Chondrocyte (in vitro differentiated cells): ENCODE measurements around the gene TJP2. TPM values are rescaled to one million over a fixed set of nuclear protein-coding genes. Genes with fewer than 3 reads are reported as not detected.

Source experiments
- DNase-seq: peaks from one replicate; pipeline ENCODE4 v3.0.0; 2021; ENCODE audit warnings: mixed read lengths, low spot score
- H3K27ac Mint-ChIP-seq: one replicate; pipeline ENCODE4 v1.8.0; 2021; ENCODE audit warnings: mild to moderate bottlenecking, moderate library complexity, mixed read lengths; ENCODE audit not compliant: unreplicated experiment
- H3K27me3 Mint-ChIP-seq: 2 replicates; pipeline ENCODE4 v1.8.0; 2021; ENCODE audit warnings: low read depth, mixed read lengths
- H3K36me3 Mint-ChIP-seq: 2 replicates; pipeline ENCODE4 v1.8.0; 2021; ENCODE audit warnings: low read depth, mixed read lengths
- H3K4me1 Mint-ChIP-seq: 2 replicates; pipeline ENCODE4 v1.8.0; 2021; ENCODE audit warnings: low read depth, mild to moderate bottlenecking, mixed read lengths
- H3K4me3 Mint-ChIP-seq: one replicate; pipeline ENCODE4 v1.8.0; 2021; ENCODE audit warnings: mild to moderate bottlenecking, moderate library complexity, mixed read lengths; ENCODE audit not compliant: unreplicated experiment
- H3K9me3 Mint-ChIP-seq: 2 replicates; pipeline ENCODE4 v1.8.0; 2021; ENCODE audit warnings: low read depth, mixed read lengths
- total RNA-seq: library from RNA; stranded (reverse); gene quantifications from 3 replicates; pipeline ENCODE4 v1.2.1, GENCODE V29; 2021
- TF ChIP-seq, protein P1 (sequence below): fragments of 200-600 bp; sonication (generic); IDR thresholded peaks from 2 replicates; pipeline ENCODE4 v1.5.0; 2021; ENCODE audit warnings: antibody characterized with exemption, mild to moderate bottlenecking, moderate library complexity

TJP2 gene
- total RNA-seq, 1 donor from 2014 or later: 50.6 TPM

DNA sequence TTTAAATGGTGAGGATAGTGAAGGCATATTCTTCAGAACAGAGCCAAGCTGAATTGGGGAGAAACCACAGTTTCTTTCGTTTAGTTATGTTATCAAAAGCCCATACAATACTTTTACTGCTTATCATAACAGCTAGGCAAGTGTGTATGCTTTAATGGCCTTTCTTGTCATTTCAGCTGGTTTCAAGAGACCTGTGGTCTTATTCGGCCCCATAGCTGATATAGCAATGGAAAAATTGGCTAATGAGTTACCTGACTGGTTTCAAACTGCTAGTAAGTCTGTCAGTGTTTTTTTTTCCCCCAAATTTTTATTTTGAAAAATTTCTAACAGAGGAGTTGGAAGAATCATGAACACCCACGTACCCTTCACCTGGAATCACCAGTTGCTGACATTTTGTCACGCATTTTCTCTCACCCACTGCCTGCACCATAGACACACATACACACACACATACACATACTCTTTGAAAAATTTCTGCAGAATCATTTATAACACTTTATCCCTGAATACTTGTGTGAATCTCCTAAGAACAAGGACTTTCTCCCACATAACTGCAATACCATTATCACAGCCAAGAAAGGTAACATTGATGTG lies 63.7 kb downstream of the TJP2 start:
- Mint-ChIP-seq H3K4me1 (no peaks in the 10 kb centered on the region), H3K36me3 (peaks cover 32% of the 10 kb centered on the region), H3K27me3 (no peaks in the 10 kb centered on the region), H3K27ac (no peak overlapping the region), H3K9me3 (no peaks in the 10 kb centered on the region), H3K4me3 (no peak overlapping the region)
- DNase-seq: no peak
- TF ChIP-seq, protein P1, sequence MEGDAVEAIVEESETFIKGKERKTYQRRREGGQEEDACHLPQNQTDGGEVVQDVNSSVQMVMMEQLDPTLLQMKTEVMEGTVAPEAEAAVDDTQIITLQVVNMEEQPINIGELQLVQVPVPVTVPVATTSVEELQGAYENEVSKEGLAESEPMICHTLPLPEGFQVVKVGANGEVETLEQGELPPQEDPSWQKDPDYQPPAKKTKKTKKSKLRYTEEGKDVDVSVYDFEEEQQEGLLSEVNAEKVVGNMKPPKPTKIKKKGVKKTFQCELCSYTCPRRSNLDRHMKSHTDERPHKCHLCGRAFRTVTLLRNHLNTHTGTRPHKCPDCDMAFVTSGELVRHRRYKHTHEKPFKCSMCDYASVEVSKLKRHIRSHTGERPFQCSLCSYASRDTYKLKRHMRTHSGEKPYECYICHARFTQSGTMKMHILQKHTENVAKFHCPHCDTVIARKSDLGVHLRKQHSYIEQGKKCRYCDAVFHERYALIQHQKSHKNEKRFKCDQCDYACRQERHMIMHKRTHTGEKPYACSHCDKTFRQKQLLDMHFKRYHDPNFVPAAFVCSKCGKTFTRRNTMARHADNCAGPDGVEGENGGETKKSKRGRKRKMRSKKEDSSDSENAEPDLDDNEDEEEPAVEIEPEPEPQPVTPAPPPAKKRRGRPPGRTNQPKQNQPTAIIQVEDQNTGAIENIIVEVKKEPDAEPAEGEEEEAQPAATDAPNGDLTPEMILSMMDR: no peak

DNA sequence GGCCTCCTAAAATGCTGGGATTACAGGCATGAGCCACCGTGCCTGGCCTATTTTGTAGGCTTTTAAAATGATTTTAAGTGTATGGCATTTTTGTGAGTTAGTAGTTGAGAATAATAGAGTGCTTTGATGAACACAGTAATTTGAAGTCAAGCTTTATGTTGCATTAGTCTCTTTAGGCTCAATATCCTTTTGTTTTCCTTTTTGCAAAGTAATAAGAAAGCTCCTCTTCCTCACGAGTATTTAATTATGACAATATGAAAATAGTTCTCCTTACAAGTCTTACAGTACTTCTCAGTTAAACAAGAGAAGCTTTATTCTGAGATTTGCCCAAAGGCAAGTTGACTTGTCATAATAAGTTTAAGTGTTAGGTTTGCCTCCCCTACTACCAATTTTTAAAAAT lies 69.0 kb downstream of the TJP2 start:
- no peaks in the 10 kb centered on the region for H3K27me3 Mint-ChIP-seq
- H3K4me3 Mint-ChIP-seq: no peak overlapping the region
- no peaks in the 10 kb centered on the region for H3K9me3 Mint-ChIP-seq
- H3K27ac Mint-ChIP-seq: no peak overlapping the region
- peaks cover 30% of the 10 kb centered on the region for H3K36me3 Mint-ChIP-seq
- no peak for DNase-seq
- TF ChIP-seq, protein P1: no peak
- H3K4me1 Mint-ChIP-seq: no peaks in the 10 kb centered on the region

DNA sequence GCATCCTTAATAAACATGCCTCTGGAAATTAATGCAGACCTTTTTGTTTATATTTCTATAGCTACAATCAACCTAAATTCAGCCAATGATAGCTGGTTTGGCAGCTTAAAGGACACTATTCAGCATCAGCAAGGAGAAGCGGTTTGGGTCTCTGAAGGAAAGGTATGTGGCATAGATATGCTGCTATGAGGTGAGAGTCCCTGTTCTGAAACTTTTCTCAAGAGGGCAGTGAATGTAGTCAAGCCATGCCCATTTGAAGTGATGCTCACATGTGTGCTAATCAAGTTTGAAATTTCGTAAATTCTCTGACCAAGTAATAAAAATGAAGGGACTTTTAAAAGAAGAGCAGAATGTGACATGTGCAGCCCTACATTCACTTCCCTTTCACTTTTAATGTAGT lies 72.6 kb downstream of the TJP2 start:
- Mint-ChIP-seq H3K4me3 (no peak overlapping the region), H3K27ac (no peak overlapping the region), H3K27me3 (no peaks in the 10 kb centered on the region), H3K9me3 (no peaks in the 10 kb centered on the region), H3K4me1 (no peaks in the 10 kb centered on the region), H3K36me3 (peaks cover 34% of the 10 kb centered on the region)
- TF ChIP-seq, protein P1: no peak
- DNase-seq: no peak

DNA sequence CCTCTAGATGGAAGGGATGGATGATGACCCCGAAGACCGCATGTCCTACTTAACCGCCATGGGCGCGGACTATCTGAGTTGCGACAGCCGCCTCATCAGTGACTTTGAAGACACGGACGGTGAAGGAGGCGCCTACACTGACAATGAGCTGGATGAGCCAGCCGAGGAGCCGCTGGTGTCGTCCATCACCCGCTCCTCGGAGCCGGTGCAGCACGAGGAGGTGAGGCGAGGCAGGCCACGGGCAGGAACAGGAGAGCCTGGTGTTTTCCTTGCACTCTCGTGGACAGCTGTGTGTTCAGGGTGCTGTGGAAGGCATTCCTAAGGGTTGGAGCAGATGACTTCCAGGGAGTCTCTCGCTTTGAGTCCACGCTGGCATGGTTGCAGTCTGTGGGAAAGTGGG lies 73.9 kb downstream of the TJP2 start:
- Mint-ChIP-seq H3K36me3 (peaks cover 36% of the 10 kb centered on the region), H3K27me3 (no peaks in the 10 kb centered on the region), H3K9me3 (no peaks in the 10 kb centered on the region), H3K4me1 (peaks cover 9% of the 10 kb centered on the region), H3K4me3 (no peak overlapping the region), H3K27ac (no peak overlapping the region)
- TF ChIP-seq, protein P1: no peak
- no peak for DNase-seq

DNA sequence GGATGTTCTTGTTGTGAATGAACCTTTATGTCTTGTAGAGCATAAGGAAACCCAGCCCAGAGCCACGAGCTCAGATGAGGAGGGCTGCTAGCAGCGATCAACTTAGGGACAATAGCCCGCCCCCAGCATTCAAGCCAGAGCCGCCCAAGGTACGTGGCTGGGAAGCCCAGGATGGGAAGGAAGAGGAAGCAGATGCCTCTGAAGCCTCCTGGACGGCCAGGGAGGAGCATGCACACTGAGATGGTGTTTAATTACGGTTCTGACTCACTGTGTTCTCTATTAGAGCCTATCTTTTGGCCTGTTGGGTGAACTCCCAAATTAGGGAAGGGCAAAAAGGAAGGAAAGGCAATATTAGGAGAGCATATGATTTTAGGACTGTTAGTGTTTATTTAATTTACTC lies 75.3 kb downstream of the TJP2 start:
- H3K27ac Mint-ChIP-seq: no peak overlapping the region
- H3K4me3 Mint-ChIP-seq: no peak overlapping the region
- peaks cover 41% of the 10 kb centered on the region for H3K36me3 Mint-ChIP-seq
- TF ChIP-seq, protein P1: no peak
- H3K27me3 Mint-ChIP-seq: no peaks in the 10 kb centered on the region
- DNase-seq: no peak
- H3K9me3 Mint-ChIP-seq: no peaks in the 10 kb centered on the region
- H3K4me1 Mint-ChIP-seq: peaks cover 13% of the 10 kb centered on the region
